Activated CD4-positive, alpha-beta memory T cell treated with anti-CD3 and anti-CD28 coated beads, Interleukin-2, amount 10 ng/mL, durations not matched to agents 7 days and 5 days (primary cell): ENCODE results near the gene ATCAY. TPM values are rescaled to one million over a fixed set of nuclear protein-coding genes. Genes with fewer than 3 reads are reported as not detected.
"Not testable (repeated sequence)": the region's sequence is repeated elsewhere in the genome, so short reads cannot be mapped to it uniquely, and the experiment has no call there.

ENCODE experiments used
- CTCF ChIA-PET: fragments of 350-600 bp; sonication (Branson Sonifier 250); formaldehyde crosslinking; loops from one replicate; lab custom pipeline; 2021; ENCODE audit warnings: antibody characterized with exemption, inconsistent platforms; lab: Charles Lee
- POLR2A ChIA-PET: fragments of 350-600 bp; sonication (Branson Sonifier 250); formaldehyde crosslinking; loops from one replicate; lab custom pipeline; 2021; ENCODE audit warnings: antibody characterized with exemption; lab: Charles Lee
- DNase-seq: peaks from one replicate; pipeline ENCODE4 v3.0.0-alpha.2; 2020
- H3K27ac Mint-ChIP-seq: one replicate; pipeline ENCODE4 v1.8.0; 2021; ENCODE audit warnings: mild to moderate bottlenecking, mixed read lengths
- H3K27me3 Mint-ChIP-seq: one replicate; pipeline ENCODE4 v1.8.0; 2021; ENCODE audit warnings: mixed read lengths
- H3K36me3 Mint-ChIP-seq: one replicate; pipeline ENCODE4 v1.8.0; 2021; ENCODE audit warnings: low read depth, mixed read lengths
- H3K4me1 Mint-ChIP-seq: one replicate; pipeline ENCODE4 v1.8.0; 2021; ENCODE audit warnings: mixed read lengths
- H3K4me3 Mint-ChIP-seq: one replicate; pipeline ENCODE4 v1.8.0; 2021; ENCODE audit warnings: mild to moderate bottlenecking, mixed read lengths
- H3K9me3 Mint-ChIP-seq: one replicate; pipeline ENCODE4 v1.8.0; 2021; ENCODE audit warnings: mixed read lengths
- total RNA-seq, 2 experiments: library from RNA; stranded (reverse); gene quantifications; one replicate each; pipeline ENCODE4 v1.2.3, GENCODE V29; 2021

The ATCAY gene
- total RNA-seq, 2 experiments from 2014 or later, result not detected

GRCh38 chr19:3923912-3924311, 43.4 kb downstream of the ATCAY start:
- Mint-ChIP-seq H3K9me3 (peaks cover 17% of the 10 kb centered on the region), H3K27me3 (no peaks in the 10 kb centered on the region), H3K27ac (no peak overlapping the region), H3K36me3 (peaks cover 3% of the 10 kb centered on the region), H3K4me1 (no peaks in the 10 kb centered on the region), H3K4me3 (no peak overlapping the region)
- ChIA-PET POLR2A (no interaction called here), CTCF (no interaction called here)
- DNase-seq, result no peak

DNA sequence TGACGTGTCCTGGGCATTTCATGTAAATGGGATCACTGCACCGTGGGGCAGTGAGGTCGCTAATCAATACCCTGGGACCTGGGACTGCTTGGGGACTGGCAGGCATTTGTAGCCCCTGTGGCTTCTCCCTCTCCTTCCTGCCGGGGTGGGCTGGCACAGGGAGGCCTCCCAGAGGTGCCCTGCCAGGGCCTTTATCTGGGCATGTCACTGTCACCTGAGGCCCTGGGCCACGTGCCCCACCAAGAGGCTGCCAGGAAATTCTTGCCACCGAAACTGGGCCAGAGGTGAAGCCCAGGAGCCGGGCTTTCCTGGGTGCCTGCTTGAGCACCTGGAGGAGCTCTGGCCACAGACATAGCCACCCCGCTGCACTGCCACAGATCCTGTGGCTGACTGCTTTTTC, 50.6 kb downstream of the ATCAY start:
- no peak overlapping the region for H3K27ac Mint-ChIP-seq
- ChIA-PET CTCF (no interaction called here), POLR2A (no interaction called here)

GRCh38 chr19:3932931-3933810, 52.7 kb downstream of the ATCAY start, which contains the start of gene NMRK2:
TSS of gene NMRK2 (plus strand) at chr19:3933069. CDS start at chr19:3933672, 603 bp downstream.
- Mint-ChIP-seq H3K4me3 (no peak within 1 kb of the TSS), H3K4me1 (no peaks in the 10 kb centered on the region), H3K27me3 (peaks cover 15% of the 10 kb centered on the region), H3K27ac (no peak within 1 kb of the TSS), H3K36me3 (no peaks in the 10 kb centered on the region), H3K9me3 (no peaks in the 10 kb centered on the region)
- DNase-seq, result no peak
- ChIA-PET CTCF (no interaction called here), POLR2A (no interaction called here)

More for the DNA sequence above, 50.6 kb downstream of the ATCAY start:
- Mint-ChIP-seq H3K4me1 (no peaks in the 10 kb centered on the region), H3K9me3 (no peaks in the 10 kb centered on the region), H3K36me3 (no peaks in the 10 kb centered on the region), H3K27me3 (peaks cover 15% of the 10 kb centered on the region), H3K4me3 (no peak overlapping the region)
- no peak for DNase-seq

DNA sequence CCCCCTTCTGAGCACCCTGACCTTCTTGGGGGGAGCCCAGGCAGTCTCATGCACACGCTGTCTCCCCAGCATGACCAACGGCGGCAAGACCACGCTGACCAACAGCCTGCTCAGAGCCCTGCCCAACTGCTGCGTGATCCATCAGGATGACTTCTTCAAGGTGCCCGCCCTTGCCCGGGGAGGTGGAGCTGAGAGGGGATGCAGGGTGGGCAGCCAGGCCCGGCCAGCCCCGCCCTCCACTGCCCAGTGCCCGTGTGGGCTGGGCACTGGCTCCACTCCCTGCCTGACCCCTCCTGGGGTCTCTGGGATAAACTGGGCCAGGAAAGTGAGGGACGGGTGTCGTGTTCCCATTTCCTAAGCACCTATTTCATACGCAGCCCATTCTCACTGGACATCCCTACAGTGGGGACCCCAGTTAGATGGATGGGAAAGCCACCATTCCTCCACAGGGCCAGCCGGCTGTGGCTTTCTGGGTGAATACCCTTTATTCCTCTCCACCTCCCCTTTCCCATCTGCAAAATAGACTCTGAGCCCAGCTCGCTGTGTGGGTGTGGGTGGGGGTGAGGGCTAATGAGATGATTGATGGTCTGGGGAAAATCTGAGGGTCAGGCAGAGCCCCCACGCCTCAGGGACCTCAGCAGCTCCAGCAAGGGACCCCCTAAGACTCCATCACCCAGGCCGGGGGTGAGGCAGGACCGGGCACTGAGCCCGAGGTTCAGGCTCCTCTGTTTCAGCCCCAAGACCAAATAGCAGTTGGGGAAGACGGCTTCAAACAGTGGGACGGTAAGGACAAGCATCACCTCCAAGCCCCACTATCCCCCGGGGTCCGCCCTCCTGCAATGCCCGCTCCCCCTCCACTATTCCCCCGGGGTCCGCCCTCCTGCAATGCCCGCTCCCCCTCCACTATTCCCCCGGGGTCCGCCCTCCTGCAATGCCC, 56.3 kb downstream of the ATCAY start:
- no peak overlapping the region for H3K27ac Mint-ChIP-seq
- CTCF ChIA-PET, result no interaction called here
- H3K27me3 Mint-ChIP-seq, result peaks cover 10% of the 10 kb centered on the region
- DNase-seq, result no peak
- no peaks in the 10 kb centered on the region for H3K4me1 Mint-ChIP-seq
- H3K9me3 Mint-ChIP-seq, result no peaks in the 10 kb centered on the region
- H3K36me3 Mint-ChIP-seq, result no peaks in the 10 kb centered on the region
- POLR2A ChIA-PET, result no interaction called here
- H3K4me3 Mint-ChIP-seq, result no peak overlapping the region

DNA sequence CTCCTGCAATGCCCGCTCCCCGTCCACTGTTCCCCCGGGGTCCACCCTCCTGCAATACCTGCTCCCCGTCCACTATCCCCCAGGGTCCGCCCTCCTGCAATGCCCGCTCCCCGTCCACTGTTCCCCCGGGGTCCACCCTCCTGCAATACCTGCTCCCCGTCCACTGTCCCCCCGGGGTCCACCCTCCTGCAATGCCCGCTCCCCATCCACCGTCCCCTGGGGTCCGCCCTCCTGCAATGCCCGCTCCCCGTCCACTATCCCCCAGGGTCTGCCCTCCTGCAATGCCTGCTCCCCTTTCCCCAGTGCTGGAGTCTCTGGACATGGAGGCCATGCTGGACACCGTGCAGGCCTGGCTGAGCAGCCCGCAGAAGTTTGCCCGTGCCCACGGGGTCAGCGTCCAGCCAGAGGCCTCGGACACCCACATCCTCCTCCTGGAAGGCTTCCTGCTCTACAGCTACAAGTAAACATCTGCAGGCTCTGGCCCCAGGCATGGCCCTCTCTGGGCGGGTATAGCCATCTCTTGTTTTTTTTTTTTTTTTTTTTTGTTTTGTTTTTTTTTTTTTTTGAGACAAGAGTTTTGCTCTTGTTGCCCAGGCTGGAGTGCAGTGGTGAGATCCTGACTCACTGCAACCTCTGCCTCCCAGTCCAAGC, 57.9 kb downstream of the ATCAY start:
- H3K4me1 Mint-ChIP-seq, H3K4me3 Mint-ChIP-seq, H3K27ac Mint-ChIP-seq, CTCF ChIA-PET, H3K27me3 Mint-ChIP-seq, H3K9me3 Mint-ChIP-seq, DNase-seq, H3K36me3 Mint-ChIP-seq, POLR2A ChIA-PET: not testable (repeated sequence)

- Mint-ChIP-seq H3K27me3 (no peaks in the 10 kb centered on the region), H3K4me3 (no peak overlapping the region), H3K27ac (no peak overlapping the region), H3K4me1 (peaks cover 5% of the 10 kb centered on the region), H3K9me3 (no peaks in the 10 kb centered on the region), H3K36me3 (no peaks in the 10 kb centered on the region)
- no peak for DNase-seq
- CTCF ChIA-PET, result no interaction called here
- POLR2A ChIA-PET, result no interaction called here
These were observed 62.4 kb downstream of the ATCAY start for GRCh38 chr19:3942790-3943409.

DNA sequence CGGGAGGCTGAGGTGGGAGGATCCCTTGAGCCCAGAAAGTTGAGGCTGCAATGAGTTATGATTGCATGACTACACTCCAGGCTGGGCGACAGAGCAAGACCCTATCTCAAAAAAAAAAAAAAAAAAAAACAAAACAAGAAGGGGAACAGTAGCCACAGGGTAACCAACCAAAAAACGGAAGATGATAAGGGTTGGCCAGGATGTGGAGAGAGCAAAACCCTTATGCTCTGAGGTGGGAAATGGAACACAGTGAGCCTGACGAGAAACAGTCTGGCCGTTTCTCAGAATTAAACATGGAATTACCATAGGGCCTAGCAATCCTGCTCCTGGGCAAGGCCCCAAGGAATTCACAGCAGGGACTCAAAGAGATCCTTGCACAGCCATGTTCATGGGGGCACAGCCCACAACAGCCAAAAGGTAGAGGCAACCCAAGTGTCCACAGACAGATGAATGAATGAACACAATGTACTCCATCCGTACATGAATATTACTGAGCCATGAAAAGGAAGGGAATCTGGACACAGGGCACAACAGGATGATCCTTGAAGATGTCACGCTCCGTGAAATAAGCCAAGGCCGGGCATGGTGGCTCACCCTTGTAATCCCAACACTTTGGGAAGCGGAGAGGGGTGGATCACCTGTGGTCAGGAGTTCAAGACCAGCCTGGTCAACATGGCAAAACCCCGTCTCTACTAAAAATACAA, 63.7 kb downstream of the ATCAY start:
- POLR2A ChIA-PET, result no interaction called here
- Mint-ChIP-seq H3K27me3 (no peaks in the 10 kb centered on the region), H3K27ac (no peak overlapping the region), H3K9me3 (no peaks in the 10 kb centered on the region), H3K4me1 (peaks cover 5% of the 10 kb centered on the region), H3K36me3 (no peaks in the 10 kb centered on the region), H3K4me3 (no peak overlapping the region)
- DNase-seq, result no peak
- CTCF ChIA-PET, result no interaction called here

DNA sequence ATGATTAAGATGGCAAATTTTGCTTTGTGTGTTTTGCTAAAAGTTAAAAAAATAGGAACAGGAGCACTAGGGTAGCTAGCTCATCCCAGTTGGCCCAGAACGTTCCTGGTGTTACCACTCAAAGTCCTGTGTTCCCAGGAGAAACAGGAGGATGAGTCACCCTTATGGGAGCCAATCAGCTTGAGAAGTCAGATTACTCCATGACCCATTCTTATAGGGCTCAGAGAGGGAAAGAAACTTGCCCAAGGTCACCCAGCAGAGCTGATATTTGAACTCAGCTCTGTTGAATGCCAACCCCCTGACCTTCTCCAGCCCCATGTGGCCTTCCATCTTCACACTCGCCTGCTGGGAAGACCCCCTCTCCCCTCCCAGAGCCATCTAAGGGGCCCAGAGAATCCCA, 65.4 kb downstream of the ATCAY start:
- no peaks in the 10 kb centered on the region for H3K36me3 Mint-ChIP-seq
- H3K27ac Mint-ChIP-seq, result no peak overlapping the region
- H3K4me1 Mint-ChIP-seq, result peaks cover 5% of the 10 kb centered on the region
- ChIA-PET POLR2A (no interaction called here), CTCF (no interaction called here)
- H3K4me3 Mint-ChIP-seq, result no peak overlapping the region
- DNase-seq, result no peak
- H3K27me3 Mint-ChIP-seq, result no peaks in the 10 kb centered on the region
- H3K9me3 Mint-ChIP-seq, result no peaks in the 10 kb centered on the region

- H3K27ac Mint-ChIP-seq, DNase-seq, H3K4me3 Mint-ChIP-seq, H3K9me3 Mint-ChIP-seq, POLR2A ChIA-PET, H3K27me3 Mint-ChIP-seq, H3K36me3 Mint-ChIP-seq, H3K4me1 Mint-ChIP-seq, CTCF ChIA-PET: not testable (repeated sequence)
These were observed 66.9 kb downstream of the ATCAY start for GRCh38 chr19:3947316-3947933.

GRCh38 chr19:3949294-3949693, 68.8 kb downstream of the ATCAY start:
- Mint-ChIP-seq H3K27ac (no peak overlapping the region), H3K4me1 (peaks cover under 1% of the 10 kb centered on the region), H3K36me3 (no peaks in the 10 kb centered on the region), H3K9me3 (no peaks in the 10 kb centered on the region), H3K27me3 (peaks cover 6% of the 10 kb centered on the region), H3K4me3 (no peak overlapping the region)
- no peak for DNase-seq
- ChIA-PET POLR2A (no interaction called here), CTCF (no interaction called here)

DNA sequence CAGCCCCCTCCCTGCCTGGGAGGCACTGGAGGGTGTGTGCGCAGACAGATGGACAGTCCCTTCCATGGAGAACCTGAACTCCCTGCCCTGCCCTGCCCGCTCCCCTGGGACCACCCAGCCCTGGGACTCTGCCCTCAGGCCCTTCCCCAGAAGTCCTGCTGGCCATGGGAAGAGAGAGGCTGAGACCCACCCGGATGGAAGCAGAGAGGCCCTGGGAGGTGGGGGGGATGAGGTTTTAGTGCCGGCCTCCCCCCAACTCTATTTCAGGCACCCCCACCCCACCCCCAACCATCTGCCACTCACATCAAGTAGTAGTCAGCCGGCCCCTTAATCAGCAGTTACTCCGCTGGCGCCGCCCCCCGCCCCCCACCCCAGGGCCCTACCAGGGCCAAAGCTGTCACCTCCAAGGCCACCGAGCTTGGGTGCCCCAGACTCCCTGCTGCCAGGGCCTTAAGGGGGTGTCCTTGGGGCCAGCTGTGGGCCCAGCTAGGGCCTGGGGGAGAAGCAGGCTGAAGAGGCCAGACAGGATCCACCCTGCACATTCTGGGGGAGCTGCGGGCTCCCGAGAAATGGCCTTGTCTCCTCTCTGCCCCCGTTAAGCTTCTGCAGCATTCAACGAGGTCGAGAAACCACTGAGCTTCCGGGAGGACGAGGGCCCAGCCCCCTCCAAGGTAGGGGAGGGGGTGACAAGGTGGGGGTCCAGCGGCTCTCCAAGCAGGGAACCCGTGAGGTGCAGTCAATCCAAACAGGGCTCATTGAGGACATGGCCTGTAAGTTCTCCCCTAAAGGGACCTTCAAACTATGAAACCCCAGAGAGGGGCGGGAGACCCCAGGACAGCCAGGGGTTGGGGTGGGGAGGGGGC, 69.7 kb downstream of the ATCAY start:
- ChIA-PET POLR2A (no interaction called here), CTCF (no interaction called here)
- H3K4me3 Mint-ChIP-seq, result no peak overlapping the region
- no peaks in the 10 kb centered on the region for H3K9me3 Mint-ChIP-seq
- DNase-seq, result no peak
- H3K27me3 Mint-ChIP-seq, result peaks cover 6% of the 10 kb centered on the region
- H3K36me3 Mint-ChIP-seq, result no peaks in the 10 kb centered on the region
- no peaks in the 10 kb centered on the region for H3K4me1 Mint-ChIP-seq
- H3K27ac Mint-ChIP-seq, result no peak overlapping the region
